HepG2 (cell line): ENCODE measurements around the gene S100A6. TPM values are rescaled to one million over a fixed set of nuclear protein-coding genes. Genes with fewer than 3 reads are reported as not detected.
A peak's percentile ranks its signal among the peaks of the same experiment; 100 is the strongest.

Source experiments
- ATAC-seq: fragments of 200-7000 bp; cut with Tn5 transposase; 3 replicates; pipeline ENCODE4 v1.9.1; 2020; ENCODE audit warnings: mild to moderate bottlenecking, moderate library complexity
- BruUV-seq: library from RNA; stranded (reverse); fragments of 400-500 nt; replicated peaks from 2 replicates; lab custom pipeline; 2021; lab: Mats Ljungman, UMichigan
- CTCF ChIA-PET: fragments of 300-600 bp; formaldehyde crosslinking; extraction: SDS; loops from one replicate; lab custom pipeline; 2021; ENCODE audit warnings: low total read pairs, inconsistent platforms, low intra/inter-chr PET ratio; lab: Yijun Ruan, JAX
- POLR2A ChIA-PET: fragments of 350-600 bp; sonication (Branson Sonifier 250); formaldehyde crosslinking; loops from one replicate; lab custom pipeline; 2020; ENCODE audit warnings: antibody characterized with exemption, inconsistent platforms; lab: Yijun Ruan, JAX
- DNase-seq: peaks from one replicate; pipeline ENCODE4 v3.0.0-alpha.2; 2015; ENCODE audit warnings: low spot score
- FAIRE-seq: peaks from 3 replicates; lab custom pipeline; 2011; peaks lifted over from hg19 to GRCh38; lab: Jason Lieb, UNC
- H2AFZ ChIP-seq: one replicate; pipeline ENCODE4 v1.6.1; 2011; ENCODE audit warnings: low read length, inconsistent platforms
- H3K27ac ChIP-seq: fragments of 300-600 bp; 3 replicates; pipeline ENCODE4 v1.8.0; 2011; ENCODE audit warnings: mixed run types, mild to moderate bottlenecking, mixed read lengths, low read length, inconsistent platforms; ENCODE audit not compliant: insufficient read depth; ENCODE audit errors: extremely low read length
- H3K27me3 ChIP-seq, 2 experiments: fragments of 200-600 bp in 1 of 2; 2 replicates in 1 of 2; 3 replicates in 1 of 2; pipeline versions ENCODE4 v1.6.0 to v1.8.0; 2011; ENCODE audit warnings: low read length in 2 of 2, mild to moderate bottlenecking in 2 of 2, moderate library complexity in 2 of 2, inconsistent platforms in 1 of 2; ENCODE audit not compliant: insufficient read depth in 2 of 2, control insufficient read depth in 1 of 2
- H3K36me3 ChIP-seq, 2 experiments: fragments of 200-600 bp in 1 of 2; replicated peaks in 1 of 2; 2 replicates in 1 of 2; 3 replicates in 1 of 2; pipeline versions ENCODE4 v1.5.1 to v1.8.0; 2011; ENCODE audit warnings: low read length in 2 of 2, inconsistent platforms in 1 of 2; ENCODE audit not compliant: insufficient read depth in 2 of 2, control insufficient read depth in 1 of 2
- H3K4me1 ChIP-seq: 2 replicates; pipeline ENCODE4 v1.5.1; 2012; ENCODE audit warnings: low read length, inconsistent platforms; ENCODE audit not compliant: insufficient read depth
- H3K4me2 ChIP-seq: 2 replicates; pipeline ENCODE4 v1.6.0; 2011; ENCODE audit warnings: low read depth, low read length, inconsistent platforms
- H3K4me3 ChIP-seq, 3 experiments: fragments of 200-600 bp in 1 of 3; sonication (generic), shearing (Covaris generic) in 1 of 3; replicated peaks in 1 of 3; 2 replicates each; pipeline ENCODE4 v1.5.1; 2011 to 2016; ENCODE audit warnings: low read length in 3 of 3, inconsistent platforms in 2 of 3, low read depth in 2 of 3, mild to moderate bottlenecking in 2 of 3, control low read depth in 1 of 3, mixed read lengths in 1 of 3; ENCODE audit not compliant: insufficient read depth in 1 of 3
- H3K79me2 ChIP-seq: one replicate; pipeline ENCODE4 v1.6.1; 2011; ENCODE audit warnings: low read length, inconsistent platforms; ENCODE audit not compliant: insufficient read depth
- H3K9ac ChIP-seq: 2 replicates; pipeline ENCODE4 v1.6.0; 2011; ENCODE audit warnings: mild to moderate bottlenecking, low read depth, low read length, inconsistent platforms; ENCODE audit not compliant: insufficient read depth
- H3K9me3 ChIP-seq: 2 replicates; pipeline ENCODE4 v1.5.1; 2012; ENCODE audit warnings: mild to moderate bottlenecking, low read length
- H4K20me1 ChIP-seq: 2 replicates; pipeline ENCODE4 v1.6.0; 2011; ENCODE audit warnings: inconsistent platforms, mild to moderate bottlenecking, low read length, moderate library complexity; ENCODE audit not compliant: insufficient read depth
- JUN ChIP-seq: sonication (generic); formaldehyde crosslinking; IDR thresholded peaks from 2 replicates; pipeline ENCODE4 v1.4.0; 2020; ENCODE audit warnings: mild to moderate bottlenecking, missing genetic modification reagents
- SP4 ChIP-seq: sonication (generic); formaldehyde crosslinking; IDR thresholded peaks from 2 replicates; pipeline ENCODE4 v1.8.1; 2023; ENCODE audit warnings: mild to moderate bottlenecking, missing genetic modification reagents
- TFDP2 ChIP-seq: sonication (generic); formaldehyde crosslinking; IDR thresholded peaks from 2 replicates; pipeline ENCODE4 v1.4.0; 2020; ENCODE audit warnings: missing genetic modification reagents
- ZNF180 ChIP-seq: sonication (generic); formaldehyde crosslinking; IDR thresholded peaks from 2 replicates; pipeline ENCODE4 v1.4.0; 2020; ENCODE audit warnings: low read depth, missing genetic modification reagents, borderline replicate concordance
- ZNF660 ChIP-seq: sonication (generic); formaldehyde crosslinking; IDR thresholded peaks from 2 replicates; pipeline ENCODE4 v1.5.1; 2020; ENCODE audit warnings: mild to moderate bottlenecking, low read depth, missing genetic modification reagents, borderline replicate concordance
- WGBS: methylation state at CpG from one replicate; pipeline ENCODE4 v1.1.6; 2017; ENCODE audit warnings: low lambda C conversion rate; 5-methylcytosine and 5-hydroxymethylcytosine counted together
- in situ Hi-C: cut with HindIII; loops from 2 replicates; pipeline ENCODE4 v1.10.0; 2017; ENCODE audit warnings: low pct_unique_long_range_greater_than_20kb; ENCODE audit not compliant: extremely low pct_ligation_motif_present
- intact Hi-C: fragments of 100-400 bp; cut with micrococcal nuclease; formaldehyde crosslinking; loops from one replicate; pipeline ENCODE4 v1.10.0; 2022; ENCODE audit not compliant: unreplicated experiment
- polyA plus RNA-seq, 8 experiments: library from polyadenylated mRNA; depleted of rRNA in 3 of 8; stranded (reverse) in 7 of 8; unstranded in 1 of 8; fragments of >200 nt; fragmentation: Illumina TruSeq in 4 of 8; extraction: Trizol in 4 of 8; gene quantifications; 2 replicates each; pipeline versions ENCODE4 v1.2.1 to v1.2.3, GENCODE V29; 2011 to 2016; ENCODE audit warnings: low read depth in 4 of 8, missing spikeins in 1 of 8, mixed read lengths in 1 of 8; ENCODE audit not compliant: insufficient read depth in 1 of 8
- total RNA-seq, 5 experiments: library from RNA; depleted of rRNA; stranded (reverse); fragments of >200 nt; fragmentation: Illumina TruSeq; extraction: Trizol; gene quantifications; 2 replicates each; pipeline ENCODE4 v1.2.3, GENCODE V29; 2016; ENCODE audit warnings: low read depth in 1 of 5

The S100A6 gene
- total and polyA plus RNA-seq, 2 of the 13 experiments (the other 11 are each of a cell fraction or from before 2014, with no cell fraction given), result 72.9 to 85.0 TPM

- 71% methylated on average over 5 of the region's 7 CpGs for WGBS
- Histone ChIP-seq H3K4me3 (no peak overlapping the region; a peak in 2 of 6 replicates), H3K9me3 (no peaks in the 10 kb centered on the region), H4K20me1 (no peaks in the 10 kb centered on the region), H3K4me2 (peak overlapping the region; percentile 83), H3K79me2 (no peaks in the 10 kb centered on the region), H3K27me3 (no peaks in the 10 kb centered on the region; a peak in 1 of 5 replicates), H3K9ac (no peak overlapping the region), H3K36me3 (no peaks in the 10 kb centered on the region), H3K4me1 (peaks cover 70% of the 10 kb centered on the region), H2AFZ (no peak overlapping the region), H3K27ac (no peak overlapping the region)
- ATAC-seq (no peak), DNase-seq (no peak), FAIRE-seq (no peak)
- POLR2A ChIA-PET, result interaction anchor here (0.8 to 6.6 kb wide), 5 partner anchors 11 to 99 kb away, joined by 3 to 49 read pairs (median 19); partner anchors contain the start of genes CHTOP, S100A2 and S100A4
- intact Hi-C loops, result no loop called here
- CTCF ChIA-PET, result interaction anchor here (2.8 kb wide), 1 partner anchor 33 kb away, joined by 42 read pairs; no protein-coding TSS in a partner anchor
- in situ Hi-C loops, result loop anchor here (5.0 kb wide), 1 partner anchor 33 kb away; the partner anchor contains the start of gene S100A2
- no peak for TF ChIP-seq SP4 (CRISPR knock-in tag)
- TF ChIP-seq ZNF660 (CRISPR knock-in tag), result no peak
- TF ChIP-seq ZNF180 (CRISPR knock-in tag), result no peak
- no peak for TF ChIP-seq TFDP2 (CRISPR knock-in tag)
- TF ChIP-seq JUN (CRISPR knock-in tag), result no peak
- no TSS peak for BruUV-seq
These were observed 1.4 kb downstream of the S100A6 start for GRCh38 chr1:153534226-153534924.
